ENCODE results near the gene XRCC4.

GRCh38 chr5:83249156-83249555 lies 171.8 kb downstream of the XRCC4 start:
- no peak for TF ChIP-seq CTCF (IDR thresholded peaks at IDR 0.05; ENCODE audit: low read depth, low read length)
- no peak for TF ChIP-seq POLR2A (IDR thresholded peaks at IDR 0.05; ENCODE audit: extremely low read depth, insufficient read length)
- no peak for TF ChIP-seq MYC (IDR thresholded peaks at IDR 0.05; ENCODE audit: low read depth, low read length)

All from NB4 (cell line).